Daoy (cell line): ENCODE results near the gene SLC7A10. TPM values are rescaled to one million over a fixed set of nuclear protein-coding genes. Genes with fewer than 3 reads are reported as not detected.

Experiments used
- DNase-seq: peaks from one replicate; pipeline ENCODE4 v3.0.0-alpha.2; 2015; ENCODE audit warnings: low read depth
- total RNA-seq: library from RNA; depleted of rRNA; stranded (reverse); fragments of >200 nt; shearing (Covaris generic); gene quantifications from 2 replicates; pipeline ENCODE4 v1.2.3, GENCODE V29; 2014; rRNA removed

SLC7A10 gene
- total RNA-seq, 1 experiment from 2014 or later = not detected

DNA sequence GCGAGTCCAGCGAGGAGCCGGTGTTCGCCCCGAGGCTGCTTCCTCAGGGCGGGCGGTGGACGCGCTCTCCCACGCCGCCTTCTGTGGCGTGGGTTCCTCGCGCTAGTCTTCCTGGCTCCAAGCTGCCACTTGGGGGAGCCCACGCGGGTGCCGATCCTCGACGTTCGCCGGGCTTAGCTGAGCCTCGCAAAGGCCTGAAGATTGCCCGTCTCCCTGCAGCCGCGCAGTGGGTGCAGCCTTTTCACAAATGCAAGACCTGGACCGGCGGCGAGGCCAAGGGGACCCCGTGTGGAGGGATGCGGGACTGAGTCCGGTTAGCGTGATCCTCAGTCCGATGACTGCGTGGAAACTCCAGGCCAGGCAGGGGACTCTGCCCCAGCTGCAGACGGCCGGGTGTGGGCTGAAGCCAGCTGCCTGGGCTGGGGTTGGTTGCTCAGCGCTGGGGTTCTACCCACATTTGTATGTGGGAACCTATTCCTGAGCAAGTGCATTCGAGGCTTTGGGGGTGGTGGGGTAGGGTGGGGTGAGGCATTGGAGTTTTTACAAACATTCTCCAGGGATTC is 48.2 kb downstream of the SLC7A10 start:
- no peak for DNase-seq

- DNase-seq = peak; percentile 99
Observed at GRCh38 chr19:33176670-33177416, 48.8 kb downstream of the SLC7A10 start.

DNA sequence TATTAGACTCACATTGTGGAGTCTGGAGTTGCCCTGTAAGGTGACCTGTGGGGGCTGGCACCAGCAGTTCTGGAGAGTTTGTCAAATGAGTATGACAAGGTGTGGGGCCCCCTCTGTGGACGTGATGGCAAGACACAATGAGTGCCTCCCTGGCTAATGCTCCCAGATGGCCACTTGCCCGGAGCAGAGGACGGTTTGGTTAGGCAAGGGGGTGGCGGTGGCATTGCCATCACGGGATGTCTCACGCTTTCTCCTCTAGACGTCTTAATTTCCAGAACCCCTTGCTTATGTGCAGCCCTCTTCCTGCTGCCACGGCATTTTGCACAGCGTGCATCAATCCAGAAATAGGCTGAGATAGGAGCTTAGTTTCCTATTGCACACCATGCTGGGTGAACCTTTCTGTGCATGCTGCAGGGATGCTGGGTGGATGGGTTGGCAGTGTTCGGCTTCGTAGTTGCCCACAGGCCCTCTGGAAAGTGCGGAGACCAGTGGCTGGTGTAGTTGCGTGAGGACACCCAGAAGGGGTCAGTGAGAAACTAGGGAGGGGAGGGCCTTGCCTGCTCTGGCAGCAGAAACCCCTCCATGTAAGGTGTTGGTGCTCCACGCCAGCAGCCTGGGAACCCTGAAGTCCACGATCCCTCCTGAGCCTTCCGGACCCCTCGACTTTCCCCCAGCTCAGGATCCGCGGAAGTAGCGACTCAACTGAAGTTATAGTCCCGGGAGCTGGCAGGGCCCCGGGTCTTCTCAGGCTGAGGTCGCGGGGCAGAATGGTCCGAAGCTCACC is 49.6 kb downstream of the SLC7A10 start:
- peak; percentile 46 for DNase-seq

GRCh38 chr19:33175156-33175782 is 50.4 kb downstream of the SLC7A10 start:
- DNase-seq = no peak

GRCh38 chr19:33174186-33174585 is 51.5 kb downstream of the SLC7A10 start:
- DNase-seq = no peak

- no peak for DNase-seq
Observed at GRCh38 chr19:33171916-33172359, 53.7 kb downstream of the SLC7A10 start.

DNA sequence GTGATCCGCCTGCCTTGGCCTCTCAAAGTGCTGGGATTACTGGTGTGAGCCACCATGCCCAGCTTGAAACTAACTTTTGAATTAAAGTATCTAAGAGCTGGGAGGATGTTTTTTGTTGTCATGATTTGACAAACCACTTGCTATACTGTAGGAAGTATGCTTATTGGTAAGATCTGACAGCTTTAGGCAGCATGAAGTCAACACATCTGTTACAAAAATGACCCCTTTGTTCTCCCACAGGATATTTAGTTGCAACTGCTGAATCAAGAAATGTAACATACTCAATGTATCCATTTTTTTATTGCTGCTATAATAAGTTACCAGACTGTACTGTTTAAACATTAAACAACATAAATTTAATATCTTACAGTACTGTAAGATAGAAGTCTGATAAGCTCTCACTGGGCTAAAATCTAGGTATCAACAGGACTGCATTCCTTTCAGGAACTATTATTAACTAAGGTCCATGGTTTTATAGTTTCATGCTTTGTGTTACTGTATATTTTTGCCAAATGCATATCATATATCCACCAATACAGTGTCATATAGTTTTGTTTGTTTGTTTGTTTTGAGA is 54.3 kb downstream of the SLC7A10 start:
- no peak for DNase-seq

- no peak for DNase-seq
Observed at GRCh38 chr19:33168528-33168927, 57.1 kb downstream of the SLC7A10 start.

DNA sequence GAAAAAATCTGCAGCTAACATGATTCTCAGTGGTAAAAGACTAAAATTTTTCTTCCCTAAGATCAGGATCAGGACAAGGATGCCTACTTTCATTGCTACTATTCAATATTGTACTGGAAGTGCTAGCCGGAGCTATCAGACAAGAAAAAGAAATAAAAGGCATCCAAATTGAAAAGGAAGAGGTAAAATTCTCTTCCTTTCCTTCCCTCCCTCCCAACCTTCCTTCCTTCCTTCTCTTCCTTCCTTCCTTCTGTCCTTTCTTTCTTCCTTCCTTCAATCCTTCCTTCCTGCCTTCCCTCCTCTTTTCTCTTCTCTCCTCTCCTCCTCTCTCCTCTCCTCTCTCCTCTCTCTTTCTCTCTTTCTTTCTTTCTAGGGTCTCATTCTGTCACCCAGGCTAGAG is 58.2 kb downstream of the SLC7A10 start:
- no peak for DNase-seq

GRCh38 chr19:33166037-33166436 is 59.6 kb downstream of the SLC7A10 start:
- DNase-seq = peak; percentile 57

DNA sequence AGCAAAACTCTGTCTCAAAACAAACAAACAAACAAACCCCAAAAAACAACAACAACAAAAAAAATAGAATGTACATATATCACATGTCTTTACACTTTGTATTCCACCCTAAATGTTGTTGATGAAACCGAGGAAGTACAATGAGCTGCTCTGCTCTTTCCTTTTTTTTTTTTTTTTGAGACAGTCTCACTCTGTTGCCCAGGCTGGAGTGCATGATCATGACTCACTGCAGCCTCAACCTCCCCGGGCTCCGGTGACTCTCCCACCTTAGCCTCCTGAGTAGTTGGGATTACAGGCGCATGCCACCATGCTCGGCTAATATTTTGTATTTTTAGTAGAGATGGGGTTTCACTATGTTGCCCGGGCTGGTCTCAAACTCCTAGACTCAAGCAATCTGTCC is 62.2 kb downstream of the SLC7A10 start:
- DNase-seq = no peak

GRCh38 chr19:33161201-33161600 is 64.4 kb downstream of the SLC7A10 start:
- DNase-seq = no peak

DNA sequence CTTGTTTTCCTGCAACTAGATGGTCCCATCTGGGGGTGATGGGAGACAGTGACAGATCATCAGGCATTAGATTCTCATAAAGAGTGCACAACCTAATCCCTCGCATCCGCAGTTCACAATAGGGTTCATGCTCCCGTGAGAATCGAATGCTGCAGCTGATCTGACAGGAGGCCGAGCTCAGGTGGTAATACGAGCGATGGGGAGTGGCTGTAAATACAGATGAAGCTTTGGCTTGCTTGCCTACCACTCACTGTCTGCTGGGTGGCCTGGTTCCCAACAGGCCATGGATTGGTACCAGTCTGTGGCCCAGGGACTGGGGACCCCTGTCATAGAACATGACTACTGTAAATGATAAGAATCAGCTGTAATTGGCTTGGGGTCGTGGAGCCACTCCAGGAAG is 65.8 kb downstream of the SLC7A10 start:
- DNase-seq = no peak

DNA sequence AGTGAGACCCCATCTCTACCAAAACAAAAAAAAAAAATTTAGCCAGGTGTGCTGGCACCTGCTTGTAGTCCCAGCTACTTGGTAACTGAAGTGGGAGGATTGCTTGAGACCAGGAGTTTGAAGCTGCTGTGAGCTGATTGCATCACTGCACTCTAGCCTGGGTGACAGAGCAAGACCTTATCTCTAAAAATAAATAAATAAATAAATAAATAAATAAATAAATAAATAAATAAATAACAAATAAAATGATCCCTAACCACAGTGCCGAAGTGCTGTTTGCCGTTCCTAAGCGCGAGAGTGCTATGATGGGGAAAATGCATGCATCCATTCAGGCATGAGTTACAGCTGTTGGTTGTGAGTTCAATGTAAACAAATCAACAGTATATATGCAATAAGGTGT is 66.5 kb downstream of the SLC7A10 start:
- DNase-seq = no peak

Other genes starting within 250 kb of the SLC7A10 start
- 7.4 and 19.9 TPM in 2 replicates for gene RHPN2, start 161.0 kb downstream of the SLC7A10 start, total RNA-seq
- gene GPATCH1, start 144.7 kb downstream of the SLC7A10 start, total RNA-seq = 7.1 and 12.9 TPM in 2 replicates
- gene WDR88, start 93.7 kb downstream of the SLC7A10 start, total RNA-seq = not detected in 2 replicates
- 8.4 and 11.1 TPM in 2 replicates for gene LRP3, start 31.5 kb downstream of the SLC7A10 start, total RNA-seq
- 0.80 and 4.5 TPM in 2 replicates for gene CEBPA, start 76.7 kb upstream of the SLC7A10 start, total RNA-seq
- 35.4 and 40.0 TPM in 2 replicates for gene CEBPG, start 147.9 kb upstream of the SLC7A10 start, total RNA-seq